Glutamatergic neuron (in vitro differentiated cells): ENCODE results near the gene CAV2. TPM values are rescaled to one million over a fixed set of nuclear protein-coding genes. Genes with fewer than 3 reads are reported as not detected.

Experiments
- DNase-seq: peaks from one replicate; pipeline ENCODE4 v3.0.0; 2022
- H3K27ac Mint-ChIP-seq: one replicate; pipeline ENCODE4 v1.8.0; 2020; ENCODE audit warnings: mild to moderate bottlenecking, mixed read lengths, inconsistent platforms; ENCODE audit not compliant: unreplicated experiment
- H3K27me3 Mint-ChIP-seq: one replicate; pipeline ENCODE4 v1.8.0; 2020; ENCODE audit warnings: mild to moderate bottlenecking, moderate library complexity, mixed read lengths, inconsistent platforms; ENCODE audit not compliant: unreplicated experiment
- H3K36me3 Mint-ChIP-seq: one replicate; pipeline ENCODE4 v1.8.0; 2020; ENCODE audit warnings: mild to moderate bottlenecking, mixed read lengths, inconsistent platforms; ENCODE audit not compliant: unreplicated experiment
- H3K4me1 Mint-ChIP-seq: one replicate; pipeline ENCODE4 v1.8.0; 2020; ENCODE audit warnings: mild to moderate bottlenecking, low read depth, mixed read lengths, inconsistent platforms; ENCODE audit not compliant: unreplicated experiment
- H3K4me3 Mint-ChIP-seq: one replicate; pipeline ENCODE4 v1.8.0; 2020; ENCODE audit warnings: mild to moderate bottlenecking, mixed read lengths, inconsistent platforms; ENCODE audit not compliant: unreplicated experiment
- H3K9me3 Mint-ChIP-seq: one replicate; pipeline ENCODE4 v1.8.0; 2020; ENCODE audit warnings: mild to moderate bottlenecking, moderate library complexity, mixed read lengths, inconsistent platforms; ENCODE audit not compliant: unreplicated experiment
- total RNA-seq: library from RNA; stranded (reverse); fragmentation: NEBNext Ultra II Directional; extraction: Animal tissue kit (Norgen Biotek cat#: 25700); gene quantifications from one replicate; pipeline ENCODE4 v1.2.1, GENCODE V29; 2021; ENCODE audit not compliant: unreplicated experiment
- TF ChIP-seq, protein P1 (sequence below): fragments of 200-600 bp; sonication (generic); IDR thresholded peaks from one replicate; pipeline ENCODE4 v1.5.0; 2021; ENCODE audit not compliant: partially characterized antibody, unreplicated experiment

CAV2 gene
- total RNA-seq, 1 donor from 2014 or later: 1.7 TPM

- Mint-ChIP-seq H3K9me3 (no peaks in the 10 kb centered on the region), H3K36me3 (no peaks in the 10 kb centered on the region), H3K4me3 (no peak overlapping the region), H3K27me3 (peaks cover 2% of the 10 kb centered on the region), H3K4me1 (peaks cover 6% of the 10 kb centered on the region), H3K27ac (no peak overlapping the region)
- DNase-seq: no peak
- TF ChIP-seq, protein P1, sequence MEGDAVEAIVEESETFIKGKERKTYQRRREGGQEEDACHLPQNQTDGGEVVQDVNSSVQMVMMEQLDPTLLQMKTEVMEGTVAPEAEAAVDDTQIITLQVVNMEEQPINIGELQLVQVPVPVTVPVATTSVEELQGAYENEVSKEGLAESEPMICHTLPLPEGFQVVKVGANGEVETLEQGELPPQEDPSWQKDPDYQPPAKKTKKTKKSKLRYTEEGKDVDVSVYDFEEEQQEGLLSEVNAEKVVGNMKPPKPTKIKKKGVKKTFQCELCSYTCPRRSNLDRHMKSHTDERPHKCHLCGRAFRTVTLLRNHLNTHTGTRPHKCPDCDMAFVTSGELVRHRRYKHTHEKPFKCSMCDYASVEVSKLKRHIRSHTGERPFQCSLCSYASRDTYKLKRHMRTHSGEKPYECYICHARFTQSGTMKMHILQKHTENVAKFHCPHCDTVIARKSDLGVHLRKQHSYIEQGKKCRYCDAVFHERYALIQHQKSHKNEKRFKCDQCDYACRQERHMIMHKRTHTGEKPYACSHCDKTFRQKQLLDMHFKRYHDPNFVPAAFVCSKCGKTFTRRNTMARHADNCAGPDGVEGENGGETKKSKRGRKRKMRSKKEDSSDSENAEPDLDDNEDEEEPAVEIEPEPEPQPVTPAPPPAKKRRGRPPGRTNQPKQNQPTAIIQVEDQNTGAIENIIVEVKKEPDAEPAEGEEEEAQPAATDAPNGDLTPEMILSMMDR: no peak
Observed at GRCh38 chr7:116509982-116510579, 10.5 kb downstream of the CAV2 start.

- H3K27ac Mint-ChIP-seq: no peak overlapping the region
- H3K9me3 Mint-ChIP-seq: no peaks in the 10 kb centered on the region
- peaks cover 2% of the 10 kb centered on the region for H3K27me3 Mint-ChIP-seq
- no peak for DNase-seq
- no peaks in the 10 kb centered on the region for H3K36me3 Mint-ChIP-seq
- H3K4me1 Mint-ChIP-seq: peaks cover 3% of the 10 kb centered on the region
- TF ChIP-seq, protein P1: no peak
- no peak overlapping the region for H3K4me3 Mint-ChIP-seq
Observed at GRCh38 chr7:116510795-116511194, 11.3 kb downstream of the CAV2 start.

DNA sequence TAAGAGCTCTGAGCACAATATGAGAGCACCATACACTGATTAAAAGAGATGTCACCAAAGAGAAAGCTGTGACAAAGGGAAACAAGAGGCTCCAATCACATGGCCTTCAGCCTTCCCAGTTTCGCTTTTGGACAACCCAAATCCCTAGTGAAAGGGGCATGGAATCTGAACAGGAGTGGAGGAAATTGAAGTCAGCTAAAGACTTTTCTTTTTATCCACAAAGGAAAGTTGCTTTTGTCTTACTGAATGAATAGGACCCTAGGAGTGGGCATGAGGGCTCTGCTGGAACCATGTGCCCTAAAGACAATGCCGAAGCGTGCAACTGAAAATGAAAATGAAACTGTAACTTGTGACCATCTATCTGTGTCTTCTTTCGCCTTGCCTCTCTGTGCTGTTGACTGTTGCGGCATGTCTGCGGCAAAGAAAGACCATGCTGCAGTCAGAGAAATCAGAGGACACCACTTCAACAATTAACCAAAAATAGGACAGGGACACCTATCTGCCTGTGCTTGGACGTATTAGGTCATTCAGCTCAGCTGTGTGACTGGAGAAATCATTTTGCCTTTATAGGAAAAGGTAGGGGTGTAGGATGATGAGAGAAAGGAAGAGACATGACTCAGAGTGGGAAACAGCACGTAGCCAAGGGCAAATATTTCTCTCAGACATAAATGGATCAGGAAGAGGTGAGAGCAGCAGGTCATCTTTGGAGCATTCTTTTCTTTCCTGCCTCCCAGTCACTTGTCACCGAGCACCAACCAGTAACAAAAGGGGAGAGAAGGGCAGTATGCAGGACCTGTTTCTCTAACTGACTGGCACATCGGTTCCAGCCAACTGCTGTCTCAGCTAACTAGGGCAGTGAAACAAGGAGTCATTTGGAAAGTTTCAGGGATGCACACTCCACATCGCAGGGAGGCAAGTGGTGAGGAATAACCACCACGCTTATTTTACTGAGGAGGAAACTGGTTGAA is 12.3 kb downstream of the CAV2 start:
- Mint-ChIP-seq H3K4me1 (no peaks in the 10 kb centered on the region), H3K36me3 (no peaks in the 10 kb centered on the region), H3K9me3 (no peaks in the 10 kb centered on the region), H3K27me3 (peaks cover 2% of the 10 kb centered on the region), H3K4me3 (no peak overlapping the region), H3K27ac (no peak overlapping the region)
- TF ChIP-seq, protein P1: no peak
- DNase-seq: no peak

GRCh38 chr7:116512520-116513188 is 13.1 kb downstream of the CAV2 start:
- TF ChIP-seq, protein P1: no peak
- H3K4me3 Mint-ChIP-seq: no peak overlapping the region
- H3K27me3 Mint-ChIP-seq: peaks cover 2% of the 10 kb centered on the region
- H3K4me1 Mint-ChIP-seq: no peaks in the 10 kb centered on the region
- DNase-seq: no peak
- H3K9me3 Mint-ChIP-seq: no peaks in the 10 kb centered on the region
- H3K27ac Mint-ChIP-seq: no peak overlapping the region
- no peaks in the 10 kb centered on the region for H3K36me3 Mint-ChIP-seq
